Cardiac fibroblast (primary cell): ENCODE results near the gene PPP1R16B.

Experiments
- DNase-seq, 2 donors: peaks; one replicate each; pipeline versions ENCODE4 v3.0.0 to v3.0.0-alpha.2; 2010; ENCODE audit warnings: low read depth in 2 of 2
- H3K4me3 ChIP-seq, 2 donors: replicated peaks in 1 of 2; 1 replicate in 1 of 2; 2 replicates in 1 of 2; pipeline ENCODE4 v1.5.1; 2011; ENCODE audit warnings: low read depth in 2 of 2, low read length in 2 of 2, mild to moderate bottlenecking in 2 of 2, moderate library complexity in 1 of 2
- CTCF ChIP-seq: IDR thresholded peaks from one replicate; pipeline ENCODE4 v1.5.1; 2011; ENCODE audit warnings: low read depth, mild to moderate bottlenecking, low read length, inconsistent platforms

The PPP1R16B gene

GRCh38 chr20:38963745-38964144 is 158.2 kb downstream of the PPP1R16B start:
- H3K4me3 ChIP-seq = no peak overlapping the region
- TF ChIP-seq CTCF = no peak
- DNase-seq = no peak

GRCh38 chr20:38965264-38965663 is 159.8 kb downstream of the PPP1R16B start:
- DNase-seq = no peak
- no peak overlapping the region for H3K4me3 ChIP-seq
- TF ChIP-seq CTCF = no peak

GRCh38 chr20:38968090-38968489 is 162.6 kb downstream of the PPP1R16B start:
- no peak overlapping the region for H3K4me3 ChIP-seq
- no peak for TF ChIP-seq CTCF
- DNase-seq = no peak

GRCh38 chr20:38969708-38970107 is 164.2 kb downstream of the PPP1R16B start:
- DNase-seq = peak in 1 of 2 donors; percentile 17
- TF ChIP-seq CTCF = no peak
- H3K4me3 ChIP-seq = no peak overlapping the region

- TF ChIP-seq CTCF = no peak
- DNase-seq = peak; percentile 22 to 83
- H3K4me3 ChIP-seq = no peak overlapping the region
Observed at GRCh38 chr20:38970302-38970701, 164.8 kb downstream of the PPP1R16B start.
